HUES64 (cell line): ENCODE results near the gene CSTF3.
"Not testable (repeated sequence)": the region's sequence is repeated elsewhere in the genome, so short reads cannot be mapped to it uniquely, and the experiment has no call there.

Source experiments
- H3K27ac ChIP-seq: 2 replicates; pipeline ENCODE4 v1.7.0; 2013; ENCODE audit warnings: low read depth, low read length, inconsistent platforms
- H3K27me3 ChIP-seq: 2 replicates; pipeline ENCODE4 v1.6.1; 2013; ENCODE audit warnings: mild to moderate bottlenecking, low read length; ENCODE audit not compliant: insufficient read depth
- H3K36me3 ChIP-seq: 2 replicates; pipeline ENCODE4 v1.6.1; 2013; ENCODE audit warnings: mild to moderate bottlenecking, low read length; ENCODE audit not compliant: insufficient read depth
- H3K4me1 ChIP-seq: 2 replicates; pipeline ENCODE4 v1.6.1; 2013; ENCODE audit warnings: mild to moderate bottlenecking, low read length, moderate library complexity; ENCODE audit not compliant: insufficient read depth
- H3K4me3 ChIP-seq: 2 replicates; pipeline ENCODE4 v1.5.1; 2013; ENCODE audit warnings: mild to moderate bottlenecking, low read length, moderate library complexity
- H3K9ac ChIP-seq: 2 replicates; pipeline ENCODE4 v1.6.1; 2013; ENCODE audit warnings: mild to moderate bottlenecking, low read depth, low read length
- H3K9me3 ChIP-seq: 2 replicates; pipeline ENCODE4 v1.6.1; 2013; ENCODE audit warnings: low read depth, low read length; ENCODE audit not compliant: insufficient read depth
- WGBS: fragments of 150-250, 120-280 bp; methylation state at CpG from one replicate; pipeline ENCODE4 v1.1.7; 2013; ENCODE audit warnings: missing lambda C conversion rate; 5-methylcytosine and 5-hydroxymethylcytosine counted together

CSTF3 gene

GRCh38 chr11:33179348-33179803, 18.1 kb upstream of the CSTF3 start:
- Histone ChIP-seq H3K9me3 (no peaks in the 10 kb centered on the region), H3K4me1 (peaks cover 17% of the 10 kb centered on the region), H3K9ac (no peak overlapping the region), H3K36me3 (no peaks in the 10 kb centered on the region), H3K27ac (no peak overlapping the region), H3K27me3 (no peaks in the 10 kb centered on the region), H3K4me3 (no peak overlapping the region)
- 95% methylated on average over 3 of the region's 3 CpGs for WGBS

GRCh38 chr11:33178443-33179180, 17.3 kb upstream of the CSTF3 start:
- Histone ChIP-seq H3K27me3 (no peaks in the 10 kb centered on the region), H3K27ac (peak overlapping the region; percentile 70), H3K9ac (no peak overlapping the region; the same call in 1 of the 2 replicates), H3K4me3 (peak overlapping the region; percentile 20; the same call in 1 of the 2 replicates), H3K4me1 (peaks cover 17% of the 10 kb centered on the region), H3K9me3 (no peaks in the 10 kb centered on the region), H3K36me3 (no peaks in the 10 kb centered on the region)
- WGBS, result 48% methylated on average over 4 of the region's 5 CpGs

- no peak overlapping the region; the same call in 1 of the 2 replicates for H3K9ac ChIP-seq
- H3K27ac ChIP-seq, result peak overlapping the region; percentile 70
- WGBS, result 40% methylated on average over 8 of the region's 8 CpGs
- H3K36me3 ChIP-seq, result no peaks in the 10 kb centered on the region
- peak overlapping the region; percentile 20; the same call in 1 of the 2 replicates for H3K4me3 ChIP-seq
- no peaks in the 10 kb centered on the region for H3K27me3 ChIP-seq
- peaks cover 17% of the 10 kb centered on the region for H3K4me1 ChIP-seq
- no peaks in the 10 kb centered on the region for H3K9me3 ChIP-seq
Observed at GRCh38 chr11:33177676-33178336, 16.5 kb upstream of the CSTF3 start.

- H3K36me3 ChIP-seq, H3K27me3 ChIP-seq, H3K4me3 ChIP-seq, H3K9ac ChIP-seq, H3K27ac ChIP-seq, H3K9me3 ChIP-seq: not testable (repeated sequence)
- peaks cover 17% of the 10 kb centered on the region for H3K4me1 ChIP-seq
- WGBS, result 95% methylated on average over 5 of the region's 5 CpGs
Observed at GRCh38 chr11:33176760-33177159, 15.5 kb upstream of the CSTF3 start.

- Histone ChIP-seq H3K4me3 (no peak overlapping the region), H3K4me1 (peaks cover 8% of the 10 kb centered on the region), H3K9me3 (no peaks in the 10 kb centered on the region), H3K36me3 (no peaks in the 10 kb centered on the region), H3K9ac (no peak overlapping the region), H3K27ac (no peak overlapping the region), H3K27me3 (no peaks in the 10 kb centered on the region)
- 57% methylated on average over 2 of the region's 2 CpGs for WGBS
Observed at GRCh38 chr11:33172996-33173395, 11.7 kb upstream of the CSTF3 start.

- Histone ChIP-seq H3K9ac (no peak overlapping the region), H3K4me3 (no peak overlapping the region), H3K27me3 (no peaks in the 10 kb centered on the region), H3K36me3 (no peaks in the 10 kb centered on the region), H3K4me1 (0 out of 2 replicates have a peak, but pooled peaks cover 1% of the 10 kb centered on the region), H3K27ac (no peak overlapping the region), H3K9me3 (no peaks in the 10 kb centered on the region)
- 94% methylated on average over 4 of the region's 5 CpGs for WGBS
Observed at GRCh38 chr11:33172345-33172744, 11.1 kb upstream of the CSTF3 start.

GRCh38 chr11:33171251-33171650, 10.0 kb upstream of the CSTF3 start:
- Histone ChIP-seq H3K9me3 (no peaks in the 10 kb centered on the region), H3K36me3 (no peaks in the 10 kb centered on the region), H3K4me1 (no peaks in the 10 kb centered on the region), H3K27ac (no peak overlapping the region), H3K9ac (no peak overlapping the region), H3K27me3 (no peaks in the 10 kb centered on the region), H3K4me3 (no peak overlapping the region)
- 100% methylated on average over 1 of the region's 1 CpG for WGBS

- H3K27me3 ChIP-seq, result no peaks in the 10 kb centered on the region
- no peaks in the 10 kb centered on the region for H3K9me3 ChIP-seq
- no peak overlapping the region for H3K9ac ChIP-seq
- WGBS, result 67% methylated on average over 4 of the region's 4 CpGs
- no peak overlapping the region for H3K4me3 ChIP-seq
- no peaks in the 10 kb centered on the region for H3K36me3 ChIP-seq
- H3K27ac ChIP-seq, result no peak overlapping the region
- no peaks in the 10 kb centered on the region for H3K4me1 ChIP-seq
Observed at GRCh38 chr11:33168709-33169200, 7.5 kb upstream of the CSTF3 start.

GRCh38 chr11:33162831-33163230, 1.6 kb upstream of the CSTF3 start:
- Histone ChIP-seq H3K9ac (no peak overlapping the region), H3K9me3 (no peaks in the 10 kb centered on the region), H3K27me3 (no peaks in the 10 kb centered on the region), H3K36me3 (0 out of 2 replicates have a peak, but pooled peaks cover 9% of the 10 kb centered on the region), H3K4me1 (peaks cover 19% of the 10 kb centered on the region), H3K4me3 (no peak overlapping the region), H3K27ac (no peak overlapping the region)
- 97% methylated on average over 7 of the region's 8 CpGs for WGBS

- Histone ChIP-seq H3K4me1 (peaks cover 25% of the 10 kb centered on the region), H3K36me3 (peaks cover 21% of the 10 kb centered on the region; the same call in 1 of the 2 replicates), H3K27me3 (no peaks in the 10 kb centered on the region), H3K9me3 (no peaks in the 10 kb centered on the region), H3K4me3 (peak overlapping the region; percentile 85), H3K9ac (peak overlapping the region; percentile 95), H3K27ac (peak overlapping the region; percentile 63; the same call in 1 of the 2 replicates)
- 0% methylated on average over 5 of the region's 7 CpGs for WGBS
Observed at GRCh38 chr11:33160587-33160986, 693 bp downstream of the CSTF3 start.

- H3K27ac ChIP-seq, result peak overlapping the region; percentile 63; the same call in 1 of the 2 replicates
- WGBS, result 7% methylated on average over 8 of the region's 8 CpGs
- peaks cover 25% of the 10 kb centered on the region for H3K4me1 ChIP-seq
- H3K9me3 ChIP-seq, result no peaks in the 10 kb centered on the region
- H3K36me3 ChIP-seq, result peaks cover 21% of the 10 kb centered on the region; the same call in 1 of the 2 replicates
- H3K27me3 ChIP-seq, result no peaks in the 10 kb centered on the region
- peak overlapping the region; percentile 95 for H3K9ac ChIP-seq
- H3K4me3 ChIP-seq, result peak overlapping the region; percentile 85
Observed at GRCh38 chr11:33160136-33160535, 1.1 kb downstream of the CSTF3 start.
